Colonic mucosa (tissue), 4 donors: Measurements from ENCODE around the gene RAPGEF4. TPM values are rescaled to one million over a fixed set of nuclear protein-coding genes. Genes with fewer than 3 reads are reported as not detected.

Experiments
- DNase-seq: peaks from one replicate; pipeline ENCODE4 v3.0.0-alpha.2; 2020
- H3K27ac ChIP-seq: fragments of 200-600 bp; one replicate; pipeline ENCODE4 v1.8.0; 2021
- H3K27me3 ChIP-seq: fragments of 200-600 bp; one replicate; pipeline ENCODE4 v1.8.0; 2021
- H3K36me3 ChIP-seq: fragments of 200-600 bp; one replicate; pipeline ENCODE4 v1.8.0; 2021
- H3K4me1 ChIP-seq: fragments of 200-600 bp; one replicate; pipeline ENCODE4 v1.8.0; 2021; ENCODE audit warnings: mild to moderate bottlenecking
- H3K4me3 ChIP-seq: fragments of 200-600 bp; one replicate; pipeline ENCODE4 v1.8.0; 2021
- H3K9ac ChIP-seq, 2 donors: one replicate each; pipeline ENCODE4 v1.7.0; 2013; ENCODE audit warnings: control low read depth in 2 of 2, low read depth in 2 of 2, low read length in 2 of 2
- H3K9me3 ChIP-seq: fragments of 200-600 bp; one replicate; pipeline ENCODE4 v1.8.0; 2021
- CTCF ChIP-seq: fragments of 200-600 bp; IDR thresholded peaks from one replicate; pipeline ENCODE4 v1.8.0; 2022; ENCODE audit warnings: antibody characterized with exemption, mild to moderate bottlenecking
- intact Hi-C: fragments of 100-400 bp; cut with DNase I; formaldehyde crosslinking; loops from one replicate; pipeline ENCODE4 v1.14.1; 2022
- total RNA-seq, 2 donors: library from RNA; stranded (reverse); fragmentation: NEBNext Ultra II Directional in 1 of 2; extraction: Animal tissue kit (Norgen Biotek cat#: 25700) in 1 of 2; gene quantifications; one replicate each; pipeline ENCODE4 v1.2.1, GENCODE V29; 2021
- donor health status: healthy.
- donor health status: DM: no; HTN: no; CAD: no.
- donor health status: DM: no; HTN: no; CAD: no.

RAPGEF4 gene
- total RNA-seq, 2 donors from 2014 or later, result 1.3 to 1.5 TPM

GRCh38 chr2:172829229-172829628, 93.6 kb downstream of the RAPGEF4 start:
- intact Hi-C loops, result no loop called here
- Histone ChIP-seq H3K9ac (no peak overlapping the region), H3K9me3 (no peaks in the 10 kb centered on the region), H3K27me3 (no peaks in the 10 kb centered on the region), H3K36me3 (no peaks in the 10 kb centered on the region), H3K27ac (no peak overlapping the region), H3K4me1 (no peaks in the 10 kb centered on the region), H3K4me3 (no peak overlapping the region)
- TF ChIP-seq CTCF, result no peak
- DNase-seq, result no peak

- Histone ChIP-seq H3K4me1 (no peaks in the 10 kb centered on the region), H3K4me3 (no peak overlapping the region), H3K36me3 (no peaks in the 10 kb centered on the region), H3K27me3 (no peaks in the 10 kb centered on the region), H3K9me3 (no peaks in the 10 kb centered on the region), H3K27ac (no peak overlapping the region), H3K9ac (no peak overlapping the region)
- TF ChIP-seq CTCF, result no peak
- intact Hi-C loops, result no loop called here
- DNase-seq, result no peak
Measured at GRCh38 chr2:172830482-172830881, 94.8 kb downstream of the RAPGEF4 start.

GRCh38 chr2:172833898-172834297, 98.3 kb downstream of the RAPGEF4 start:
- intact Hi-C loops, result no loop called here
- H3K9ac ChIP-seq, result no peak overlapping the region
- H3K4me3 ChIP-seq, result no peak overlapping the region
- H3K9me3 ChIP-seq, result no peaks in the 10 kb centered on the region
- no peaks in the 10 kb centered on the region for H3K36me3 ChIP-seq
- no peak for TF ChIP-seq CTCF
- no peaks in the 10 kb centered on the region for H3K4me1 ChIP-seq
- DNase-seq, result no peak
- H3K27ac ChIP-seq, result no peak overlapping the region
- H3K27me3 ChIP-seq, result no peaks in the 10 kb centered on the region

- Histone ChIP-seq H3K9ac (no peak overlapping the region), H3K27ac (no peak overlapping the region), H3K4me1 (no peaks in the 10 kb centered on the region), H3K9me3 (no peaks in the 10 kb centered on the region), H3K4me3 (no peak overlapping the region), H3K36me3 (no peaks in the 10 kb centered on the region), H3K27me3 (no peaks in the 10 kb centered on the region)
- no peak for TF ChIP-seq CTCF
- DNase-seq, result no peak
- intact Hi-C loops, result no loop called here
Measured at GRCh38 chr2:172834881-172835280, 99.2 kb downstream of the RAPGEF4 start.

- DNase-seq, result no peak
- Histone ChIP-seq H3K9ac (no peak overlapping the region), H3K9me3 (no peaks in the 10 kb centered on the region), H3K4me3 (no peak overlapping the region), H3K27ac (no peak overlapping the region), H3K36me3 (no peaks in the 10 kb centered on the region), H3K4me1 (no peaks in the 10 kb centered on the region), H3K27me3 (no peaks in the 10 kb centered on the region)
- no peak for TF ChIP-seq CTCF
- intact Hi-C loops, result no loop called here
Measured at GRCh38 chr2:172836347-172836821, 100.7 kb downstream of the RAPGEF4 start.

- H3K4me3 ChIP-seq, result no peak overlapping the region
- DNase-seq, result no peak
- H3K9ac ChIP-seq, result no peak overlapping the region
- no peaks in the 10 kb centered on the region for H3K9me3 ChIP-seq
- H3K27me3 ChIP-seq, result no peaks in the 10 kb centered on the region
- no peaks in the 10 kb centered on the region for H3K4me1 ChIP-seq
- no peaks in the 10 kb centered on the region for H3K36me3 ChIP-seq
- TF ChIP-seq CTCF, result no peak
- intact Hi-C loops, result no loop called here
- no peak overlapping the region for H3K27ac ChIP-seq
Measured at GRCh38 chr2:172836827-172837226, 101.2 kb downstream of the RAPGEF4 start.
